ENCODE results near the gene ZNHIT2.

DNA sequence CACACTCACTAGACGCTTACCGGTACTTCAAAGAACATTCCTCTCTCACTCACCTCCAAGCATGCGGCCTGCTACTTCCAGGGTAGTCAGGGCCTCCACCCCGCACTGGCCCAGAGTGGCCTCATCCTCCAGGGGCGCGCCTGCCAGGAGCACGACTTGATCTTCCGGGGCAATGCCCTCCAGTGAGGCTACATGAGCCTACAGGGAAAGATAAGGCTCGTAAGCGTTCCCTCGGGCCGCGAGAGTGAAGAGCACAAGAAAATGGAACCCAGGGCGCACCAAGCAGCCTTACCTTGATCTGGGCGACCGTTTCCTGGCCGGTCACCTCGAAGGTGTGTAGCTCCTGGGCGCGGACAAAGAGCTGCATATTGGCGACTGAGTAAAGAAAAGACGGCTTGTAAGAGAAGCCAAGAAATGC lies 4.0 kb upstream of the ZNHIT2 start:
- no peak for TF ChIP-seq EP300 (IDR thresholded peaks at IDR 0.05)
- TF ChIP-seq, protein P1, sequence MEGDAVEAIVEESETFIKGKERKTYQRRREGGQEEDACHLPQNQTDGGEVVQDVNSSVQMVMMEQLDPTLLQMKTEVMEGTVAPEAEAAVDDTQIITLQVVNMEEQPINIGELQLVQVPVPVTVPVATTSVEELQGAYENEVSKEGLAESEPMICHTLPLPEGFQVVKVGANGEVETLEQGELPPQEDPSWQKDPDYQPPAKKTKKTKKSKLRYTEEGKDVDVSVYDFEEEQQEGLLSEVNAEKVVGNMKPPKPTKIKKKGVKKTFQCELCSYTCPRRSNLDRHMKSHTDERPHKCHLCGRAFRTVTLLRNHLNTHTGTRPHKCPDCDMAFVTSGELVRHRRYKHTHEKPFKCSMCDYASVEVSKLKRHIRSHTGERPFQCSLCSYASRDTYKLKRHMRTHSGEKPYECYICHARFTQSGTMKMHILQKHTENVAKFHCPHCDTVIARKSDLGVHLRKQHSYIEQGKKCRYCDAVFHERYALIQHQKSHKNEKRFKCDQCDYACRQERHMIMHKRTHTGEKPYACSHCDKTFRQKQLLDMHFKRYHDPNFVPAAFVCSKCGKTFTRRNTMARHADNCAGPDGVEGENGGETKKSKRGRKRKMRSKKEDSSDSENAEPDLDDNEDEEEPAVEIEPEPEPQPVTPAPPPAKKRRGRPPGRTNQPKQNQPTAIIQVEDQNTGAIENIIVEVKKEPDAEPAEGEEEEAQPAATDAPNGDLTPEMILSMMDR (IDR thresholded peaks at IDR 0.05): no peak
- no peak for TF ChIP-seq POLR2A (IDR thresholded peaks at IDR 0.05)
